Measurements from ENCODE around the gene AGTRAP. TPM values are rescaled to one million over a fixed set of nuclear protein-coding genes. Genes with fewer than 3 reads are reported as not detected.
A peak's percentile ranks its signal among the peaks of the same experiment; 100 is the strongest.

AGTRAP gene
- total and polyA plus RNA-seq, 2 of the 4 experiments (the other 2 are of a cell fraction): 21.5 to 57.7 TPM

- no peak overlapping the region for H3K23ac ChIP-seq (ENCODE audit: low read depth, low read length)
- H4K91ac ChIP-seq (ENCODE audit: insufficient read depth, low read depth, low read length): peak overlapping the region; percentile 77; the same call in 1 of the 2 replicates
- H3K9me3 ChIP-seq (ENCODE audit: control insufficient read depth, insufficient read depth, low read length): no peaks in the 10 kb centered on the region
- H3K4me3 ChIP-seq (ENCODE audit: insufficient read depth, low read depth, low read length): no peak overlapping the region
- DNase-seq (no peak), ATAC-seq (ENCODE audit: low read depth) (no peak)
- peak overlapping the region; percentile 95; the same call in 1 of the 2 replicates for H2BK120ac ChIP-seq (ENCODE audit: low read depth, low read length)
- H3K79me1 ChIP-seq (ENCODE audit: low read depth in 1 of 2, low read length in 2 of 2): peaks cover 0 to 17% of the 10 kb centered on the region in 2 experiments; a peak in 2 of 4 replicates
- TF ChIP-seq USF2 (IDR thresholded peaks at IDR 0.05; ENCODE audit: low read depth, low read length): no peak
- TF ChIP-seq BHLHE40 (IDR thresholded peaks at IDR 0.05; ENCODE audit: low read depth, low read length): no peak
- no peak for TF ChIP-seq MAZ (IDR thresholded peaks at IDR 0.05; ENCODE audit: borderline replicate concordance, low read depth, low read length)
- no peak for TF ChIP-seq NFE2L2 (IDR thresholded peaks at IDR 0.05; ENCODE audit: low read depth, low read length)
- no peak for TF ChIP-seq RFX5 (IDR thresholded peaks at IDR 0.05; ENCODE audit: low read depth, low read length)
- no peak for TF ChIP-seq MXI1 (IDR thresholded peaks at IDR 0.05; ENCODE audit: borderline replicate concordance, low read depth, low read length)
- H2BK5ac ChIP-seq (ENCODE audit: low read depth, low read length, poor library complexity, severe bottlenecking): peak overlapping the region; percentile 86
- CTCF ChIA-PET: no interaction called here
- H3K27ac ChIP-seq (ENCODE audit: insufficient read depth, low read length): peak overlapping the region; percentile 90; the same call in 1 of the 2 replicates
- peaks cover 34% of the 10 kb centered on the region for H3K9me1 ChIP-seq (ENCODE audit: insufficient read depth, low read length)
- no peaks in the 10 kb centered on the region for H3K27me3 ChIP-seq (ENCODE audit: control insufficient read depth, insufficient read depth, low read length)
- H4K8ac ChIP-seq (ENCODE audit: low read depth in 2 of 2, low read length in 2 of 2): peak overlapping the region in 1 of 2 experiments; percentile 92; a peak in 1 of 4 replicates
- H4K5ac ChIP-seq (ENCODE audit: low read depth, low read length): peak overlapping the region; percentile 69; the same call in 1 of the 2 replicates
- H4K20me1 ChIP-seq (ENCODE audit: insufficient read depth, low read length): no peaks in the 10 kb centered on the region
- H3K4me1 ChIP-seq (ENCODE audit: control insufficient read depth, insufficient read depth, low read length): peaks cover 39% of the 10 kb centered on the region
- POLR2A ChIA-PET (ENCODE audit: unreplicated experiment): no interaction called here
- no peak overlapping the region for H3K4me2 ChIP-seq (ENCODE audit: low read depth, low read length)
- H3K18ac ChIP-seq (ENCODE audit: low read depth, low read length): no peak overlapping the region; the same call in 1 of the 2 replicates
- peak overlapping the region; percentile 94; the same call in 1 of the 2 replicates for H2AK5ac ChIP-seq (ENCODE audit: low read depth, low read length)
- no peak overlapping the region for H3K9ac ChIP-seq (ENCODE audit: low read depth, low read length)
- 20% methylated on average over 2 of the region's 13 CpGs; no CpG with 5 or more reads in 1 of the 2 experiments for WGBS, 2 experiments (ENCODE audit: extremely low coverage in 2 of 2, insufficient read length in 1 of 2)
- peak overlapping the region; percentile 91; the same call in 2 of the 3 replicates for H2BK15ac ChIP-seq (ENCODE audit: low read depth, low read length)
- peak overlapping the region; percentile 99 for H2AK9ac ChIP-seq (replicated peaks; ENCODE audit: low read depth, low read length, poor library complexity)
- H3K4ac ChIP-seq (ENCODE audit: low read depth, low read length): peak overlapping the region; percentile 96
- no peak overlapping the region for H2AFZ ChIP-seq (replicated peaks; ENCODE audit: low read length, poor library complexity)
- peaks cover 28% of the 10 kb centered on the region; the same call in 1 of the 2 replicates for H3K36me3 ChIP-seq (ENCODE audit: control insufficient read depth, insufficient read depth, low read length)
- in situ Hi-C loops (cut with MboI; ENCODE audit: low sequenced_read_pairs): no loop called here
- no peak overlapping the region for H3K56ac ChIP-seq (ENCODE audit: extremely low read depth, insufficient read depth, low read length)
- intact Hi-C loops (cut with micrococcal nuclease): no loop called here
- H2BK20ac ChIP-seq (ENCODE audit: low read depth, low read length): no peak overlapping the region; the same call in 1 of the 2 replicates
- no TSS peak for BruUV-seq (replicated peaks)
- H3K14ac ChIP-seq (replicated peaks; ENCODE audit: low read depth, low read length): no peak overlapping the region
- dilution Hi-C loops (cut with HindIII; ENCODE audit: low sequenced_read_pairs, unreplicated experiment): no loop called here
These were observed 53.5 kb downstream of the AGTRAP start for GRCh38 chr1:11789126-11790067.

Measured in IMR-90 (cell line).